GM23248 (cell line): ENCODE measurements around the gene TNFRSF18. TPM values are rescaled to one million over a fixed set of nuclear protein-coding genes. Genes with fewer than 3 reads are reported as not detected.
A peak's percentile ranks its signal among the peaks of the same experiment; 100 is the strongest.

ENCODE experiments used
- DNase-seq: peaks from one replicate; pipeline ENCODE4 v3.0.0-alpha.2; 2015
- H2AFZ ChIP-seq: fragments of 200-600 bp; sonication (generic); 2 replicates; pipeline ENCODE4 v1.6.1; 2016; ENCODE audit warnings: antibody characterized with exemption
- H3F3A ChIP-seq: fragments of 200-600 bp; sonication (generic); 2 replicates; pipeline ENCODE4 v1.6.1; 2016; ENCODE audit warnings: mild to moderate bottlenecking, antibody characterized with exemption, mixed run types; ENCODE audit not compliant: insufficient read depth
- H3K27ac ChIP-seq: fragments of 200-600 bp; sonication (generic); 2 replicates; pipeline ENCODE4 v1.5.1; 2016; ENCODE audit warnings: mild to moderate bottlenecking
- H3K27me3 ChIP-seq: fragments of 200-600 bp; sonication (generic); replicated peaks from 2 replicates; pipeline ENCODE4 v1.6.1; 2016; ENCODE audit warnings: mild to moderate bottlenecking; ENCODE audit not compliant: insufficient read depth
- H3K36me3 ChIP-seq: fragments of 200-600 bp; sonication (generic); 2 replicates; pipeline ENCODE4 v1.6.1; 2016; ENCODE audit warnings: low read depth, mild to moderate bottlenecking
- H3K4me1 ChIP-seq: fragments of 200-600 bp; sonication (generic); 2 replicates; pipeline ENCODE4 v1.6.1; 2016; ENCODE audit warnings: mild to moderate bottlenecking; ENCODE audit not compliant: insufficient read depth
- H3K4me2 ChIP-seq: fragments of 200-600 bp; sonication (generic); one replicate; pipeline ENCODE4 v1.6.1; 2016; ENCODE audit warnings: mild to moderate bottlenecking; ENCODE audit not compliant: unreplicated experiment
- H3K4me3 ChIP-seq: fragments of 200-600 bp; sonication (generic); 2 replicates; pipeline ENCODE4 v1.5.1; 2016; ENCODE audit warnings: mild to moderate bottlenecking
- H3K79me2 ChIP-seq: fragments of 200-600 bp; sonication (generic); 2 replicates; pipeline ENCODE4 v1.6.1; 2016; ENCODE audit warnings: mild to moderate bottlenecking; ENCODE audit not compliant: insufficient read depth
- H3K9ac ChIP-seq: fragments of 200-600 bp; sonication (generic); 2 replicates; pipeline ENCODE4 v1.6.1; 2016; ENCODE audit warnings: mild to moderate bottlenecking
- H3K9me2 ChIP-seq: fragments of 200-600 bp; sonication (generic); 2 replicates; pipeline ENCODE4 v1.6.1; 2016; ENCODE audit warnings: mixed run types, mild to moderate bottlenecking, moderate library complexity; ENCODE audit not compliant: insufficient read depth
- H3K9me3 ChIP-seq: fragments of 200-600 bp; sonication (generic); one replicate; pipeline ENCODE4 v1.6.1; 2017; ENCODE audit warnings: low read depth
- H4K20me1 ChIP-seq: fragments of 200-600 bp; sonication (generic); 2 replicates; pipeline ENCODE4 v1.6.0; 2016; ENCODE audit not compliant: insufficient read depth
- EZH2 ChIP-seq: fragments of 200-600 bp; sonication (generic); IDR thresholded peaks from 2 replicates; pipeline ENCODE4 v1.6.1; 2018; ENCODE audit warnings: antibody characterized with exemption, mild to moderate bottlenecking; ENCODE audit not compliant: insufficient read depth, poor library complexity, severe bottlenecking
- EZH2phosphoT487 ChIP-seq: fragments of 200-600 bp; sonication (generic); IDR thresholded peaks from 2 replicates; pipeline ENCODE4 v1.6.1; 2018; ENCODE audit warnings: antibody characterized with exemption, moderate library complexity, mild to moderate bottlenecking, low read depth; ENCODE audit not compliant: insufficient read depth
- WGBS, 2 experiments: methylation state at CpG; one replicate each; pipeline ENCODE4 v1.1.6; 2015 to 2017; ENCODE audit warnings: low lambda C conversion rate in 2 of 2, low coverage in 1 of 2; ENCODE audit errors: missing lambda C conversion rate in 2 of 2; 5-methylcytosine and 5-hydroxymethylcytosine counted together
- in situ Hi-C: fragments of 300-500 bp; cut with MboI; formaldehyde crosslinking; loops from 2 replicates; pipeline ENCODE4 v1.15.0; 2020
- polyA plus RNA-seq: library from polyadenylated mRNA; unstranded; fragments of >200 nt; fragmentation: Nextera tagmentation; extraction: Ambion mirVana; gene quantifications from 2 replicates; pipeline ENCODE4 v1.2.1, GENCODE V29; 2016
- total RNA-seq: library from RNA; depleted of rRNA; stranded (reverse); fragments of >200 nt; shearing (Covaris generic); gene quantifications from 2 replicates; pipeline ENCODE4 v1.2.3, GENCODE V29; 2014

The TNFRSF18 gene
- total and polyA plus RNA-seq, 2 experiments from 2014 or later: not detected

DNA sequence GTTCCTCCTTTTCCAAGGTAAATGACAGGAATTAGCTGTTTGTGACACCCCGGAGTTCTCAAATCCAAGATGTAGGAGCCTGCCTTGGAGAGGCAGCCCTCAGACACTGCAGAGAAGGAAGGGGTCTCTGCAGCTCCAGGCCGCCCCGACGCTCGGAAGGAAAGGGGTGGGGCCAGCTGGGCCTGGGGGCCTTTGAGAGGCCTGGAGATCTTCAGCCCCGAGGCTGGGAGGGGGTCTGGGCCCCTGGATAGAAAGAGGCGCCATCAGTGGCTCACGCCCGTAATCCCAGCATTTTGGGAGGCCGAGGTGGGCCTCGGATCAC is 1.1 kb upstream of the TNFRSF18 start:
- Histone ChIP-seq H3F3A (no peaks in the 10 kb centered on the region), H3K9ac (no peak overlapping the region), H3K4me2 (no peak overlapping the region), H3K4me1 (no peaks in the 10 kb centered on the region), H3K9me3 (no peaks in the 10 kb centered on the region), H2AFZ (no peak overlapping the region), H3K36me3 (no peaks in the 10 kb centered on the region), H3K27ac (no peak overlapping the region), H3K79me2 (no peaks in the 10 kb centered on the region), H3K9me2 (no peaks in the 10 kb centered on the region), H3K27me3 (no peaks in the 10 kb centered on the region), H4K20me1 (no peaks in the 10 kb centered on the region), H3K4me3 (no peak overlapping the region)
- DNase-seq: no peak
- in situ Hi-C loops: no loop called here
- 48 to 54% methylated on average over 11 of the region's 11 CpGs for WGBS, 2 experiments
- TF ChIP-seq EZH2 (no peak), EZH2phosphoT487 (no peak)

DNA sequence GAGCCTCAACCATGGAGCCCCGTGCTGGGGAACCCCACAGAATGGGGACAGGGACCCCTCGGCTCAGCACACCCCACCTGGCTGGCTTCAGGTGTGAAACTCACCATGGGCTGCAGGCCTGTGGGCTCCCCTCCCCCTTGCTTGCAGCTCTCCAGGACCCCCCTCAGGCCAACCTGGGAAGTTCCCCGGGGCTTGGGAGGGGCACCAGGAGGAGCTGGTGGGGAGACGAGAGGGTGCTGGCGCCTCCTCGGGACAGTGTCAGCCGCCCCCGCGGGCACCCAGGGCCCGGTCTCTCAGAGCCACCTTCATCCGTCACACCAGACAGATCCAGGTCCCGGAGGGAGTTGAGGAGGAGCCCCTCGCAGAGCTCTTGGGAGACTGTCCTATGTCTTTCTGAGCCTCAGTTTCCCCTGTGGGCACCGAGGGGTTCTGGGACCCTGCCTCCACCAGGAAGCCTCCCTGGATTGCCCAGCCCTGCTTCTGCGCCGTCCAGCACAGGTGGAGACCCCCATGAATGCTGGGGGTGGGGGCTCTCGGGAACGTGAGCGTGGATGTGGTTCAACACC is 657 bp upstream of the TNFRSF18 start:
- no peak overlapping the region for H2AFZ ChIP-seq
- H4K20me1 ChIP-seq: no peaks in the 10 kb centered on the region
- no peak overlapping the region for H3K9ac ChIP-seq
- no peaks in the 10 kb centered on the region for H3F3A ChIP-seq
- WGBS, 2 experiments: 42 to 55% methylated on average over 12 to 19 of the region's 19 CpGs
- no peaks in the 10 kb centered on the region for H3K9me3 ChIP-seq
- H3K27me3 ChIP-seq: no peaks in the 10 kb centered on the region
- no peaks in the 10 kb centered on the region for H3K36me3 ChIP-seq
- no peak overlapping the region for H3K27ac ChIP-seq
- H3K9me2 ChIP-seq: no peaks in the 10 kb centered on the region
- in situ Hi-C loops: no loop called here
- no peak for DNase-seq
- H3K4me1 ChIP-seq: no peaks in the 10 kb centered on the region
- no peak overlapping the region for H3K4me2 ChIP-seq
- TF ChIP-seq EZH2phosphoT487 (no peak), EZH2 (no peak)
- no peak overlapping the region for H3K4me3 ChIP-seq
- no peaks in the 10 kb centered on the region for H3K79me2 ChIP-seq

DNA sequence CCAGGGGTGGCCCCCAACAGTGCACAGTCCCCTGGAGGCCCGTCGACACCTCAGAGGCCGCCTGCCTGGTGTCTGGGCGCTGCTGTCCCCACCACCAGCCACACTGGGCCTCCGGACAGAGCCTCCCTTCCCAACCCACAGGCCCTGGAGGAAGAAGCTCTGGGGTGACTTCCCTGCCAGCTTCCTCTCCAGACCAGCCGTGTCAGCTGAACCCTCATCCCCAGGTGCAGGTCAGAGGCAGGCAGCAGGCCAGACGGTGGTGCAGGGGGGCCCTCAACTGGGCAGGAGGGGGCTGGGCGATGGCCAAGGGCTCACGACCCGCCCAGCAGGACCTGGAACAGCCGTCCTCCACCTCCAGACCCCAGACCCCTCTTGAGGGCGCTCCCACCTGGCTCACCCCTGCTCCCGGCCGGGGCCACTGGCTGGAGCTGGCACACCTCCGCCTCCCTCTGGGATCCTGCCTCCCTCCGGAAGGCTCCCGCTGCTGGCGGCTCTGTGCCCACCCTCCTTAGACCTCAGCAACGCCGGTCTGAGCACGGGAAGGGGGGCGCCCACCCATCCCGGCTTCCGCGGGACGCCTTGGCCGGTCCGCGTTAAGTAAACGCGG is 520 bp downstream of the TNFRSF18 start:
- Histone ChIP-seq H4K20me1 (no peaks in the 10 kb centered on the region), H3K79me2 (no peaks in the 10 kb centered on the region), H3K4me3 (peak overlapping the region; percentile 40; the same call in 1 of the 2 replicates), H3K27ac (no peak overlapping the region), H2AFZ (no peak overlapping the region), H3K9ac (no peak overlapping the region), H3K36me3 (no peaks in the 10 kb centered on the region), H3K4me2 (no peak overlapping the region), H3K27me3 (no peaks in the 10 kb centered on the region), H3K4me1 (no peaks in the 10 kb centered on the region), H3F3A (no peaks in the 10 kb centered on the region), H3K9me3 (no peaks in the 10 kb centered on the region), H3K9me2 (no peaks in the 10 kb centered on the region)
- in situ Hi-C loops: no loop called here
- WGBS, 2 experiments: 28 to 34% methylated on average over 26 to 28 of the region's 31 CpGs
- no peak for TF ChIP-seq EZH2phosphoT487
- TF ChIP-seq EZH2: no peak
- DNase-seq: no peak

DNA sequence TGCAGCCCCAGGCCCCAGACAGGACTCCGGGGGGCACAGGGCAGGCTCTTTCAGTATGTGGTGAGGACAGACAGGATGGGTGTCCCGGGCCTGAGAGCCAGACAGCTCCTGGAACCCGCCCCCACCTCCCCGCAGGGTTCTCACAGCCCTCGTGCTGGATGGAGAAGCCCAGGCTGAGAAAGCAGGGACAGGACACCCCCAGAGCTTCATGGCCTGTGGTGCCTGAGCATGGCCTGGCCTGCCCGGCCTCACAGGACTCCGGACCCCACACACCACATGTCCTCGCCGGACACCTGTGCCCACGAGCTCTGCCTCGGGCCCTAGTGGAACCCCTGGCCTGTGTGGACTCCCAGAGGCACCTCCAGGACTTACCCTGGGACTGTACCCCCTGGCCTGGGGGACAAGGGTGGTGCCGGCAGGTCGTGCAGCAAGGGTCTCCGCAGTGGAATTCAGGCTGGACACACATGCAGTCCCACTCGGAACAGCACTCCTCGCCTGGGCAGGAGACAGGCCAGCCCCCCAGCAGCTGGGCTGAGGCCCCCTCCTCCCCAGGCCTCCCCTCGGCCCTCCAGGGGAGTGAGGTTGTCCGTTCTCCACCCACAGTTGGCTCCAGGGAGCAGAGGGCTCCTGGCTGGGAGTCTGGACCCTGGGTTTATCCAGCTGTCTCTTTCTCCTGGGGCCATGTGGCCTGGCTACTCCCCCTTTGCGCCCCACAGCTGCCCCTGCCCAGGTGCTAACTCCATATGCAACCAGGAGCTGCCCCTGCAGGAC is 1.2 kb downstream of the TNFRSF18 start:
- H3K27ac ChIP-seq: no peak overlapping the region
- H3K27me3 ChIP-seq: no peaks in the 10 kb centered on the region
- no peak overlapping the region for H3K9ac ChIP-seq
- 77 to 86% methylated on average over 13 to 17 of the region's 19 CpGs for WGBS, 2 experiments
- DNase-seq: no peak
- H3K4me3 ChIP-seq: no peak overlapping the region
- H3K9me2 ChIP-seq: no peaks in the 10 kb centered on the region
- no peaks in the 10 kb centered on the region for H3K79me2 ChIP-seq
- H3K4me1 ChIP-seq: no peaks in the 10 kb centered on the region
- in situ Hi-C loops: no loop called here
- H2AFZ ChIP-seq: no peak overlapping the region
- no peaks in the 10 kb centered on the region for H3K36me3 ChIP-seq
- no peaks in the 10 kb centered on the region for H3K9me3 ChIP-seq
- H3K4me2 ChIP-seq: no peak overlapping the region
- TF ChIP-seq EZH2: no peak
- no peak for TF ChIP-seq EZH2phosphoT487
- no peaks in the 10 kb centered on the region for H4K20me1 ChIP-seq
- no peaks in the 10 kb centered on the region for H3F3A ChIP-seq
